Measurements from ENCODE around the gene ZBTB32.
"Not testable (repeated sequence)": the region's sequence is repeated elsewhere in the genome, so short reads cannot be mapped to it uniquely, and the experiment has no call there.

Gene ZBTB32, protein sequence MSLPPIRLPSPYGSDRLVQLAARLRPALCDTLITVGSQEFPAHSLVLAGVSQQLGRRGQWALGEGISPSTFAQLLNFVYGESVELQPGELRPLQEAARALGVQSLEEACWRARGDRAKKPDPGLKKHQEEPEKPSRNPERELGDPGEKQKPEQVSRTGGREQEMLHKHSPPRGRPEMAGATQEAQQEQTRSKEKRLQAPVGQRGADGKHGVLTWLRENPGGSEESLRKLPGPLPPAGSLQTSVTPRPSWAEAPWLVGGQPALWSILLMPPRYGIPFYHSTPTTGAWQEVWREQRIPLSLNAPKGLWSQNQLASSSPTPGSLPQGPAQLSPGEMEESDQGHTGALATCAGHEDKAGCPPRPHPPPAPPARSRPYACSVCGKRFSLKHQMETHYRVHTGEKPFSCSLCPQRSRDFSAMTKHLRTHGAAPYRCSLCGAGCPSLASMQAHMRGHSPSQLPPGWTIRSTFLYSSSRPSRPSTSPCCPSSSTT

DNA sequence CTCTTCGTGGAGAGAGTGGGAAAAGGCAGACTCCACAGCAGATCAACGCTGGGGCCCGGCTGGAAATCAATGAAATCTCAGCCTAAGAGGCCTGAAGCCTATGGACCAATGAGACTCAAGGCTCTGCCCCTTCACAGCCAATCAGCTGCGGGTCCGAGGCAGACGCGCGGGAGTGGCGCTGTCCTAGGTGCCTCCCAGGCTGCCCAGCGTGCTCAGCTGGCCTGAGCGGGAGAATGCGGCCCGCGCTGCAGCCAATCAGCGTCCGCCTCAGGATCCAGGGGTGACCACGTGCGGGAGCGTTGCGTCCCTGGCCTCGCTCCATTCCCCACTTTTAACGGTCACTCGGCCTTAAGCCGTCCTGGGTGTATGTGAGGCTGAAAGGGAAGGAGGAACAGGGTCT, at the start of gene ZBTB32:
Gene ZBTB32, plus strand, starts transcription at position 341 of the 400 bp plus-strand sequence. CDS start 10,069 bp downstream, outside the sequence.
- no peak within 1 kb of the TSS for H3K4me3 ChIP-seq (ENCODE audit: low read depth, low read length)

DNA sequence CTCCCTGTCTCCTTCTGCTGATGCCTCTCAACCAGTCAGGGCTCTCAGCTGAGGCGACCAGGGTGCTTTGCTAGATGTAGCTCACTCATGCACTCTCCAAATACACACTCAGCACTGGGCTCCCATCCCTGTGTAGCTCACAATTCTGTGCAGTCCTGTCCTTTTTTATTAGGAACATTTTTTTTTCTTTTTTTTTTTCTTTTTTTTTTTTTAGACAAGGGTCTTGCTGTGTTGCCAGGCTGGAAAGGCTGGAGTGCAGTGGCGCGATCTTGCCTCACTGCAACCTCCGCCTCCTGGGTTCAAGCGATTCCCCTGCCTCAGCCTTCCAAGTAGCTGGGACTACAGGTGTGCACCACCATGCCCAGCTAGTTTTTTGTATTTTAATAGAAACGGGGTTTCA, 49.5 kb upstream of the ZBTB32 start:
- H3K4me3 ChIP-seq (ENCODE audit: low read depth, low read length), result not testable (repeated sequence)

More for the DNA sequence above, at the start of gene ZBTB32:
- TF ChIP-seq, protein P1, sequence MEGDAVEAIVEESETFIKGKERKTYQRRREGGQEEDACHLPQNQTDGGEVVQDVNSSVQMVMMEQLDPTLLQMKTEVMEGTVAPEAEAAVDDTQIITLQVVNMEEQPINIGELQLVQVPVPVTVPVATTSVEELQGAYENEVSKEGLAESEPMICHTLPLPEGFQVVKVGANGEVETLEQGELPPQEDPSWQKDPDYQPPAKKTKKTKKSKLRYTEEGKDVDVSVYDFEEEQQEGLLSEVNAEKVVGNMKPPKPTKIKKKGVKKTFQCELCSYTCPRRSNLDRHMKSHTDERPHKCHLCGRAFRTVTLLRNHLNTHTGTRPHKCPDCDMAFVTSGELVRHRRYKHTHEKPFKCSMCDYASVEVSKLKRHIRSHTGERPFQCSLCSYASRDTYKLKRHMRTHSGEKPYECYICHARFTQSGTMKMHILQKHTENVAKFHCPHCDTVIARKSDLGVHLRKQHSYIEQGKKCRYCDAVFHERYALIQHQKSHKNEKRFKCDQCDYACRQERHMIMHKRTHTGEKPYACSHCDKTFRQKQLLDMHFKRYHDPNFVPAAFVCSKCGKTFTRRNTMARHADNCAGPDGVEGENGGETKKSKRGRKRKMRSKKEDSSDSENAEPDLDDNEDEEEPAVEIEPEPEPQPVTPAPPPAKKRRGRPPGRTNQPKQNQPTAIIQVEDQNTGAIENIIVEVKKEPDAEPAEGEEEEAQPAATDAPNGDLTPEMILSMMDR (IDR thresholded peaks at IDR 0.05; ENCODE audit: low read depth, low read length), result no peak

DNA sequence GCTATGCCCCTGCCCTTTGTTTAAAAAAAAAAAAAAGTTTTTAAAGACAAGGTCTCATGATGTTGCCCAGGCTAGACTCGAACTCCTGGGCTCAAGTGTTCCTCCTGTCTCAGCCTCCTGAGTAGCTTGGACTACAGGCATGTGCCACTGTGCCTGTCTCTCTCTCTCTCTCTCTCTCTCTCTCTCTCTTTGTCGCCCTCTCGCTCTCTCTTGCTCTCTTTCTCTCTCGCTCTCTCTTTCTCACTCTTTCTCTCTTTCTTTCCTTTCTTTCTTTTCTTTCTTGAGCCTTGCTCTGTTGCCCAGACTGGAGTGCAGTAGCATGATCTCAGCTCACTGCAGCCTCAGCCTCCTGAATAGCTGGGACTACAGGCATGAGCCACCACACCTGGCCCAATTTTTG, 48.8 kb upstream of the ZBTB32 start:
- TF ChIP-seq, protein P1 (IDR thresholded peaks at IDR 0.05; ENCODE audit: low read depth, low read length), result no peak
- no peak overlapping the region for H3K4me3 ChIP-seq (ENCODE audit: low read depth, low read length)

DNA sequence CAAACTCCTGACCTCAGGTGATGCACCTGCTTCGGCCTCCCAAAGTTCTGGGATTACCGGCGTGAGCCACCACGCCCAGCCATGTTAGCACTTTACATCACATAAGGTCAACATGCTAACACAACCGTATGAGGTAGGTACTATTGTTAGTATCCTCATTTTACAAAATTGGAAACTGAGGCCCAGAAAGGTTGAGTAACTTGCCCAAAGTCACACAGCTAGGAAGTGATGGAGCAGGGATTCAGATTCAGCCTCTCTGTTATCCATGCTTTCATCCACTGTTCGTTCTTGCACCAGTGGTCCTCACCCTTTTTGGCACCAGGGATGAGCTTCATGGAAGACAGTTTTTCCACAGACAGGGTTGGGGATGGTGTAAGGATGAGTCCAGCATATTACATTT, 47.7 kb upstream of the ZBTB32 start:
- TF ChIP-seq, protein P1 (IDR thresholded peaks at IDR 0.05; ENCODE audit: low read depth, low read length), result no peak

DNA sequence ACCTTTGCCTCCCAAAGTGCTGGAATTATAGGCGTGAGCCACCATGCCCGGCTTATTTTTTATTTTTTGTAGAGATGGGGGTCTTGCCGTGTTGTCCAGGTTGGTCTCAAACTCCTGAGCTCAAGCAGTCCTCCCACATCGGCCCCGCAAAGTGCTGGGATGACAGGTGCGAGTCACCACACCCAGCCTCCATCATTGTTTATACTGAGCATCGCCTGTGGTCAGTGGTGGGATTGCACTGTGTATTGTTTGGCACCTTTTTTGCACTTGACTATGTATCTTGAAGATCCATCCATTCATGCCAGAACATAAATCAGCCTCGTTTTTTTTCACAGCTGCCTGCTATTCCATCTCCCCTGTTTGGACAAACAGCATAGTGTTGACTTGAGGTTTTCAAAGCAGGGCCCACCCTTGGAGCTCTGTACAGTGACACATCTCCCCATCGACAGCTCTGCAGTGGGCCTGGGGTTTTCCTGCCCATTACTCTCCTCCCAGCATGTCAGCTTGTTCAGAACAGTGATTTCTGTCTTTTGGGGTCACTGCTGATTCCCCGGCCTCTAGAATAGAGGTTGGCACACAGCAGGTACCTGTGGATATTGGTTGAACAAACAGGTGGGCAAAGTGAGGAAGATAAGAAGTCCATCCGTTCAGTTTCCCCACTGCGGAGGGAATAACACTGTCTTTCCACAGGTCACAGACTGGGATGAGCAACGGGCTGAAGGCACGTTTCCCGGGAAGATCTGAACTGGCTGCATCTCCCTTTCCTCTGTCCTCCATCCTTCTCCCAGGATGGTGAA, 46.3 kb upstream of the ZBTB32 start:
- TF ChIP-seq, protein P1 (IDR thresholded peaks at IDR 0.05; ENCODE audit: low read depth, low read length), result peak; percentile 26; the same call in 1 of the 2 replicates
- no peak overlapping the region for H3K4me3 ChIP-seq (ENCODE audit: low read depth, low read length)

More for the DNA sequence above, 47.7 kb upstream of the ZBTB32 start:
- H3K4me3 ChIP-seq (ENCODE audit: low read depth, low read length), result no peak overlapping the region

DNA sequence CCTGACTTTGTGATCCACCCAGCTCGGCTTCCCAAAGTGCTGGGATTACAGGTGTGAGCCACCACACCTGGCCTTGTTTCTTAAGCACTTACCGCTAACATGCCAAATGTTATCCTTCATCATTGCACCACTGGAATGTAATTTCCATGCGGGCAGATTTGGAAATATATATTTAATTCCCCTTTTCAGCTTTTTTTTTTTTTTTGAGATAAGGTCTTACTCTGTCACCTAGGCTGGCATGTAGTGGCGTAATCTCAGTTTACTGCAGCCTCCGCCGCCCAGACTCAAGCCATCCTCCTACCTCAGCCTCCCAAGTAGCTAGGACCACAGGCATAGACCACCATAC, 42.4 kb upstream of the ZBTB32 start:
- no peak overlapping the region for H3K4me3 ChIP-seq (ENCODE audit: low read depth, low read length)
- TF ChIP-seq, protein P1 (IDR thresholded peaks at IDR 0.05; ENCODE audit: low read depth, low read length), result no peak

DNA sequence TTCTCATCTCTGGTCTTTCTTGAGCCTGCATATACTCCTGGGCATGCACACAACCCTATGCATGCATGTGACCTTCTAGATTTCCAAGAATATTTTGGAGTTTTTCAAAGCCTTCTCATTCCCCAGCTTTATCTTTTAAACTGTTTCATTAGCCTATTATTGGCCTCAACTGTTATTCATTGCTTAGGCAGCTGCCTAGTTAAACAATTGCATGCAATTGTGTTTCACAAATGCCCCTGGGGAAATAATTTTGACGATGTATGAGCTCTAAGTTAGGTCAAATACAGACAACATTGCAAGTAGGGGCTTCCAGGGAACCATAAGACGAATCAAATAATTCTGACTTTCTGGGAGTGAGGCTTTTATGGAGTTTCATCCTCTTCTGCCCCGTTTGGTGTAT, 40.4 kb upstream of the ZBTB32 start:
- TF ChIP-seq, protein P1 (IDR thresholded peaks at IDR 0.05; ENCODE audit: low read depth, low read length), result no peak
- H3K4me3 ChIP-seq (ENCODE audit: low read depth, low read length), result no peak overlapping the region

Measured in WI38 (cell line).